ENCODE results near the gene SGSM1. TPM values are rescaled to one million over a fixed set of nuclear protein-coding genes. Genes with fewer than 3 reads are reported as not detected.

SGSM1 gene
- total RNA-seq, 1 experiment from 2014 or later: 0.29 TPM

GRCh38 chr22:24893341-24894070, 87.5 kb downstream of the SGSM1 start:
- Histone ChIP-seq H3K4me3 (ENCODE audit: low read length) (peak overlapping the region; percentile 56; the same call in 1 of the 2 replicates), H3K36me3 (ENCODE audit: low read depth, low read length) (no peaks in the 10 kb centered on the region), H3F3A (ENCODE audit: low read length, unreplicated experiment) (no peaks in the 10 kb centered on the region), H2AFZ (ENCODE audit: low read length) (peak overlapping the region; percentile 44; the same call in 1 of the 2 replicates), H3K27ac (ENCODE audit: low read length) (peak overlapping the region; percentile 96), H3K4me2 (ENCODE audit: low read length) (peak overlapping the region; percentile 79), H4K20me1 (ENCODE audit: low read length) (no peaks in the 10 kb centered on the region), H3K9me3 (ENCODE audit: low read length) (no peaks in the 10 kb centered on the region), H3K9ac (ENCODE audit: low read length) (peak overlapping the region; percentile 25), H3K4me1 (ENCODE audit: insufficient read depth, low read length) (peaks cover 25% of the 10 kb centered on the region), H3K79me2 (ENCODE audit: low read length) (no peaks in the 10 kb centered on the region), H3K9me2 (replicated peaks; ENCODE audit: low read length) (no peaks in the 10 kb centered on the region), H3K27me3 (ENCODE audit: low read length) (no peaks in the 10 kb centered on the region)
- TF ChIP-seq EZH2 (IDR thresholded peaks at IDR 0.05; ENCODE audit: low read length, unreplicated experiment): no peak
- TF ChIP-seq EZH2phosphoT487 (IDR thresholded peaks at IDR 0.05; ENCODE audit: borderline replicate concordance, low read length): no peak
- no peak for TF ChIP-seq CTCF (conservative IDR thresholded peaks at IDR 0.05; ENCODE audit: low read depth, low read length)
- ChIA-PET POLR2A (ENCODE audit: unreplicated experiment) (no interaction called here), CTCF (no interaction called here)
- intact Hi-C loops (cut with micrococcal nuclease): no loop called here
- ATAC-seq (no peak), DNase-seq (no peak)
- BruUV-seq (replicated peaks): no TSS peak

- H3K27ac ChIP-seq (ENCODE audit: low read length): peak overlapping the region; percentile 96
- peak; percentile 93 for ATAC-seq
- ChIA-PET POLR2A (ENCODE audit: unreplicated experiment) (no interaction called here), CTCF (no interaction called here)
- no peaks in the 10 kb centered on the region for H3F3A ChIP-seq (ENCODE audit: low read length, unreplicated experiment)
- H3K9ac ChIP-seq (ENCODE audit: low read length): peak overlapping the region; percentile 66
- H3K9me2 ChIP-seq (replicated peaks; ENCODE audit: low read length): no peaks in the 10 kb centered on the region
- H3K79me2 ChIP-seq (ENCODE audit: low read length): no peaks in the 10 kb centered on the region
- no peaks in the 10 kb centered on the region for H4K20me1 ChIP-seq (ENCODE audit: low read length)
- TF ChIP-seq EZH2 (IDR thresholded peaks at IDR 0.05; ENCODE audit: low read length, unreplicated experiment): no peak
- TF ChIP-seq EZH2phosphoT487 (IDR thresholded peaks at IDR 0.05; ENCODE audit: borderline replicate concordance, low read length): peak; percentile 49; the same call in 1 of the 2 replicates
- peaks cover 25% of the 10 kb centered on the region for H3K4me1 ChIP-seq (ENCODE audit: insufficient read depth, low read length)
- peak overlapping the region; percentile 81 for H3K4me2 ChIP-seq (ENCODE audit: low read length)
- no peaks in the 10 kb centered on the region for H3K27me3 ChIP-seq (ENCODE audit: low read length)
- H3K4me3 ChIP-seq (ENCODE audit: low read length): peak overlapping the region; percentile 57
- H3K36me3 ChIP-seq (ENCODE audit: low read depth, low read length): no peaks in the 10 kb centered on the region
- DNase-seq: peak; percentile 95
- H3K9me3 ChIP-seq (ENCODE audit: low read length): no peaks in the 10 kb centered on the region
- peak overlapping the region; percentile 44 for H2AFZ ChIP-seq (ENCODE audit: low read length)
- intact Hi-C loops (cut with micrococcal nuclease): no loop called here
- TSS peak; percentile 69 for BruUV-seq (replicated peaks)
These were observed 88.4 kb downstream of the SGSM1 start for GRCh38 chr22:24894220-24894975.

GRCh38 chr22:24894998-24895397, 89.0 kb downstream of the SGSM1 start:
- Histone ChIP-seq H4K20me1 (ENCODE audit: low read length) (no peaks in the 10 kb centered on the region), H3K9me3 (ENCODE audit: low read length) (no peaks in the 10 kb centered on the region), H3K4me2 (ENCODE audit: low read length) (peak overlapping the region; percentile 81), H3K4me1 (ENCODE audit: insufficient read depth, low read length) (peaks cover 25% of the 10 kb centered on the region), H3K79me2 (ENCODE audit: low read length) (no peaks in the 10 kb centered on the region), H3K27me3 (ENCODE audit: low read length) (no peaks in the 10 kb centered on the region), H3F3A (ENCODE audit: low read length, unreplicated experiment) (no peaks in the 10 kb centered on the region), H3K27ac (ENCODE audit: low read length) (peak overlapping the region; percentile 96), H3K36me3 (ENCODE audit: low read depth, low read length) (no peaks in the 10 kb centered on the region), H3K4me3 (ENCODE audit: low read length) (peak overlapping the region; percentile 57; the same call in 1 of the 2 replicates), H3K9me2 (replicated peaks; ENCODE audit: low read length) (no peaks in the 10 kb centered on the region), H2AFZ (ENCODE audit: low read length) (peak overlapping the region; percentile 38), H3K9ac (ENCODE audit: low read length) (peak overlapping the region; percentile 66)
- BruUV-seq (replicated peaks): no TSS peak
- POLR2A ChIA-PET (ENCODE audit: unreplicated experiment): no interaction called here
- CTCF ChIA-PET: no interaction called here
- ATAC-seq (peak; percentile 73), DNase-seq (peak; percentile 65)
- TF ChIP-seq CTCF (conservative IDR thresholded peaks at IDR 0.05; ENCODE audit: low read depth, low read length): no peak
- TF ChIP-seq EZH2phosphoT487 (IDR thresholded peaks at IDR 0.05; ENCODE audit: borderline replicate concordance, low read length): no peak
- TF ChIP-seq EZH2 (IDR thresholded peaks at IDR 0.05; ENCODE audit: low read length, unreplicated experiment): no peak
- intact Hi-C loops (cut with micrococcal nuclease): no loop called here
